HK-2 (cell line): ENCODE measurements around the gene NCBP3.
"Not testable (repeated sequence)": the region's sequence is repeated elsewhere in the genome, so short reads cannot be mapped to it uniquely, and the experiment has no call there.

Experiments used
- DNase-seq: peaks from one replicate; pipeline ENCODE4 v3.0.0-alpha.2; 2018; ENCODE audit not compliant: unreplicated experiment

Gene NCBP3

DNA sequence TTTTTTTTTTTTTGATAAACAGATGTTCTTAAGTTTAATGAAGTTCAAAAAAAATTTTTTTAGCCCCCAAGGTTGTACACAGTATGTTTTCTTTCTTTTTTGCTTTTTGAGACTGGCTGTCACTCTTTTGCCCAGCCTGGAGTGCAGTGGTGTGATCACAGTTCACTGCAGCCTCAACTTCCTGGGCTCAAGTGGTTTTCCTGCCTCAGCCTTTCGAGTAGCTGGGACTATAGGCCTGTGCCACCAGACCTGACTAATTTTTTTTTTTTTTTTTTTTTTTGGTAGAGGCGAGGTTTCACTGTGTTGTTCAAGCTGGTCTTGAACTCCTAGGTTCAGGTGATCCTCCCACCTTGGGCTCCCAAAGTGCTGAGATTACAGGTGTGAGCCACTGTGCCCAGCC lies 57.8 kb downstream of the NCBP3 start:
- DNase-seq, result peak; percentile 45

DNA sequence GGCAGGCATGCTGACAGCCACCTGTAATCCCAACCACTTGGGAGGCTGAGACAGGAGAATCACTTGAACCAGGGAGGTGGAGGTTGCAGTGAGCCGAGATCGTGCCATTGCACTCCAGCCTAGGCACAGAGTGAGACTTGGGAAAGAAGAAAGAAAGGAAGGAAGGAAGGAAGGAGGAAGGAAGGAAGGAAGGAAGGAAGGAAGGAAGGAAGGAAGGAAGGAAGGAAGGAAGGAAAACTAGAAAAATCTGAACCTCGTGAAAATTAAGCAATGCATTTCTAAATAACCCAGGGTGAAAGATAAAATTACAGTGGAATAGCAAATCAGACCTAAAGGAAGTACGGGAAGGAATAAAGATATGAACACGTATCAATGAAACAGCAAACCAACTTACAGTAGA lies 60.7 kb downstream of the NCBP3 start:
- DNase-seq, result not testable (repeated sequence)

DNA sequence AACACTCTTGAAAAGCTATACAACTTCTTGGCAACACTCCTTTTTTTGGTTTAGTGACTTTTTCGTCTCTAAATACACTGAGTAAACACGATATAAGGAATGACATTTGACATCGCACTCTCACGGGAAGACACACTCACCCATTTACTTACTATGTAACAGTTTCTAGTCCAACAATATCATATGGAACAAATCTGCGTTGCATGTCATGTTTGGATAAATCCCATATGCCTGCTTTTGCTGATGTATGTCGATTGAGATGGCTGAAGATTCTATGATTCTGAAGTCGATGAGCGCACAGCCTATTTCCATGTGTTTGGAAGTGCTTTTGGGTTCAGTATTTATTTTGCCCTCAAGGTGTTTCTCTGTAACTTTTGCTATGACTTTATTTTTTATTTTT lies 63.3 kb downstream of the NCBP3 start:
- no peak for DNase-seq

DNA sequence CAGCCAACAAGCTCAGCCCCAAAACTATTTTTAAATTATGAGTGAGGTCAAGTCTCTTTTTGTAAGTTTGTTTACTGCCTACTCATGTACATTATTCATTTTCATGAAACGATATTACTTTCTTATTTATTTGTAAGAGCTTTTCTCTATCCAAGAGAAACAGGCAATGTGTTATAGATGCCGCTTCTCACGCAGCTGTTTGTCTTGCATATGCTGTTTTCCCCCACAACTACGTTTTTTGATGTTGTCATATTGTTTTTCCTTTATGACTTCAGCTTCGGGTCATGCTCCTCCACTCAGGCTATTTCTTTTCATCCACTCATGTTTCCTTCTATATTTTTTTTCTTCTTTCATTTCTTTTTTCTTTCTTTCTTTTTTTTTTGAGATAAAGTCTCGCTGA lies 65.1 kb downstream of the NCBP3 start:
- no peak for DNase-seq

DNA sequence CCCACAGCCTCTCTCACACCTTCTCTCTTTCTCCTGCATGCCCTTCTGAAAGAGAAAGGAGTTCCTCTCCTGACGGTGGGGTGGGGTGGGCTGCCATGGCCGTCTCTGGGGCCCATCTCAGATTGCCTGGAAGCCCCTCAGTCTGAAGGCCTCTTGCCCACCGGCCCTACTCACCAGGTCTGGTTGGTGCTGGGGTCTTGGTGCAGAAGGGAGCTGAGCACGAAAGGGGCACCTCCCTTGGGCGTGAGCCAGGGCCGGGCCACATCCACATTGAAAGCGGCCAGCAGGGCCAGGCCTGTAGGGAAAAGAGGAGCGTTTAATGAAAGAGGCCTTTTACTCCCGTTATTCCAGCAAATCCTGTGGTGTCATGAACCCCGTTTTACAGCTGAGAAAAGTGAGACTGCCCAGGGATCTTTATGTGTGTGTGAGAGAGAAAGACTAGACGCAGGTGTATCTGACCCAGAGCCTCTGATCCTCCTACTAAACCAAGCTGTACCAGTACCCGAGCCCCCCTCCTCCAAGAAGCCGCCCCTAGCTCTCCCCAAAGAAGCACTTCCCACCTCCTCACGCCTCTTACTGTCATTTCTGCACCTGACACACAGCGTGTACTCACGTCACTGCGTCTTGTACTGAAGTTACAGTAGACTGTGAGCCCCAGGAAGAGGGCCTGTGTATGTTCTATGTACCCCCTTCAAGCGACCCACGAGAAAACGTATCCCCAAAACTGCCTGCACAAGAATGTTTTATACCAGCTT lies 68.5 kb downstream of the NCBP3 start:
- no peak for DNase-seq

DNA sequence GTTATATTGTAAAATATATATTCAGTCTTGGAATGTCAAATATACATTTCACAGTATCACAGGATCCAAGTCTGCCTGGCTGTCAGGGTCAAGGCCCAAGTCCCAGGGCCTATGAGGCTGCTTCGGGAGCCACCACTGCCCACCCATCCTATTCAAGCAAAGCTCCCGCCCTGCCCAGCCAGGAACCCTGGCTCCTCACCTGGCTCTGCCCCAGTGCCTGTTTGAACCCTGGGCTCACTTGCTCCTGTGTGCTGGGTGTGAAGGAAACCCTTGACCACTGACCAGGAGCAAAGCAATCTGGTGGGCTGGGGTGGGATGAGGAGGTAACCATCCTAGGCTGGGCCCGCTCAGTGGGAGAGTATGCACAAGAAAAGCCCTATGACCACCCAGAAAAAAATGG lies 72.1 kb downstream of the NCBP3 start:
- no peak for DNase-seq

DNA sequence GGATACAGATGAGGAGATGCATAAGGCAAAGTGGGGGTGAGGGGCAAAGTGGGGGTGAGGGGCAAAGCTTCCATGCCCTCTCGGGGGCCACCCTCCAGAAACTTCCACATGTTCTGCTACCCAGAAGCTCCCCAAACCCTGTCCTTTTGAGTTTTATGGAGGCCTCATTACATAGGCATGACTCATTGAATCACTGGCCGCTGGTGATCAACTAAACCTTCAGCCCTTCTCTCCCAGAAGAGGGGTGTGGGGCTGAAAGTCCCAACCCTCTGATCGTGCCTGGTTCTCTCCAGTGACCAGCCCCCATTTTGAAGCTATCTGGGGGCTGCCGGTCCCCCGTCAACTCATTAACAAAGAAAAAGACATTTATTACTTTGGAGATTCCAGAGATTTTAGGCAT lies 72.5 kb downstream of the NCBP3 start:
- no peak for DNase-seq

DNA sequence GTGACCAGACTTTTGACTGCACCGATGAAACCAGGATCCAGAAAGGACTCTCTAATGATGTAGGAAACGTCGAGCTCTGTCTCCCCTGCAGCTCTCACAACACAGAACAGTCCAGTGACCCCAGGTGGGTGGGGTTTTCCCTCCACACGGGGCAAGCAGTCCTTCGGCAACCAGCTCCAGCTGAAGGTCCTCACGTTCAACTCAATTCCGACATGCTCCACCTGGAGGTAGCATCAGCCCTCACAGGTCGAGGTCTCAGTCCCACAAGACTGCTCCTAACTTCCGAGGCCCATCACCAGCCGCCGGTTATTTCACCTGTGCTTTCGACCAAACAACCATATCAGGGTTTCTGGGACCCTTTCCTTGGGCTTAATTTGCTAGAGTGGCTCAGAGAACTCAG lies 73.3 kb downstream of the NCBP3 start:
- no peak for DNase-seq

DNA sequence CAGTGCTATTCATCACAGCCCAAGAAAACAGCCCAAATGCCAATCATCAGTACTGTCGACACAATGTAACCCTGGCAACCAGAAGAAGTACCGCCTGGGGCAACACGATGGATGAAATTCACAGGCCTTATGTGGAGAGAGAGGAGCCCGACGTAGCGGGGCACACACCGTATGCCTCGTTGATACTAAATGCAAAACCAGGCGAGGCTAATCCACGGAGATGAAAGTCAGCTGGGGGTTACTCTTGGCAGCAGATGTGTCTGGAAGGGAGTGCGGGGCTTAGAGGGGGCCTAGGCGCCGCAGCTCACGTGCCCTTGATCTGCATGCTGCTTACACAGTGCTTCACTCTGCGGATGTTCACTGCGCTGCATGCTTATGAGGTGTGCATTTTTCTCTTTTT lies 74.9 kb downstream of the NCBP3 start:
- DNase-seq, result no peak

DNA sequence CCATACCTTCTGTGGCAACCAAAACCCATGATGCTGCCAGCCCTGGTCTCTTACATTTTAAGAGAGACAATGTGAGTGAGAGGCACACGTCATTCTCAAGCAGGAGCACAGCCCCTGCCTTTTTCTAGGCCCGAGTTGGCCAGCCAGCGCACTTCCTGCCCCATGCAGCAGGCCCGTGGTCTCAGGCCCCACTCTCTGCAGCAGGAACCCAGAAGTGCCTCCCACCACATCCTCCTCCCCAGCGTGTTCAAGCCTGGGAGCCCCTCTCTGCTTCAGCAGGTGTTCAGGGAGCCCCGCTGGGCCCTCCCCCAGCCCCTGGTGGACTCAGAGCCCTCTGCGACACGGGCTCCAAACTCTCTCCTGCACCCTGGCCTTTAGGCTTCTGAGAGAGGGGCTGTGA lies 75.6 kb downstream of the NCBP3 start:
- no peak for DNase-seq

DNA sequence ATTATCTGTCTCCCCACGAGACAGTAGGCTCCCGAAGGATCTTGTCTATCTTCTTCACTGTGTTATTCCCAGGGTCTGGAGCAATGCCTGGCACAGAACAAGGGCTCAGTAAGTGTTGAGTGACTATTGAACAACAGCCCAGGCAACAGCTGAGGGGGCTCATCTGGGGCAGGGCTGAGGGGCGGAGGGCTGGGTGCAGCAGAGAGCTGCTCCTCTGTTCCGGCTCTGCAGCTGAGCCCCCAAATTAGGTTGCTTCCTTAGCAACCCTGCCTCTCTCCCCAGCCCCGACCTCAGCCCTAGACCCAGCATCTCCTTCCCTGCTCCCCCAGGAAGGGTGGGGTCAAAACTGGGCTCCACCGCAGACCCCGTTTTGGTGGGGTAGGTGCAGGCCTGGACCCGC lies 77.3 kb downstream of the NCBP3 start:
- DNase-seq, result no peak

DNA sequence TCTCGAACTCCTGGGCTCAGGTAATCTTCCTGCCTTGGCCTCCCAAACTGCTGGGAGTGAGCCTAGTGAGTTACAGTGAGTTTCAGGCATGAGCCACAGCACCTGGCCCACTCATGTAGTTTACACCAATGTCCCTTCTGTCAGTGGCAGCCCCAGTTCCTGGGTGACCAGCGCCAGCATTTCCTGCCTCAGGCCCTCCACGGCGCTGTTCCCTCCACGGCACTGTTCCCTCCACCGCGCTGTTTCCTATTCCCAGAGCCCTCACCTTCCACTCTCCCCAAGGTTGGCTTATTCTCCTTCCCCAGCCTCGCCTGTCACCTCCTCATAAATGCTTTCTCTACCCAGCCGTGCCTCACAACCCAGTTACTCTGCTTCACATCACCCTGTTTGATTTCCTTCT lies 77.7 kb downstream of the NCBP3 start:
- DNase-seq, result no peak

DNA sequence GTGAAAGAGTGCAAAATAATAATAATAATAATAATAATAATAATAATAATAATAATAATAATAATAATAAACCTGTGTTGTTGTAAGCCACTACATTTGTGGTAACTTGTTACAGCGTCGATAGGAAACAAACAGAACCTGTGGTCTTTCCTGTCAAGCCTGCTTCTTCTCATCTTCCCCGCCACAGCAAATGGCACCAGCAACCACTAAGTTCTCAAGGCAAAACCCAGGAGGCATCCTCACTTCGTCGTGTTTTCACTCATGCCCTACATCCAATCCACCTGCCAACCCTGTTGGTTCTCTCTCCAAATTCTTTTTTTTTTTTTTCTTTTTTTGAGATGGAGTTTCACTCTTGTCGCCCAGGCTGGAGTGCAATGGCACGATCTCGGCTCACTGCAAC lies 79.3 kb downstream of the NCBP3 start:
- no peak for DNase-seq

DNA sequence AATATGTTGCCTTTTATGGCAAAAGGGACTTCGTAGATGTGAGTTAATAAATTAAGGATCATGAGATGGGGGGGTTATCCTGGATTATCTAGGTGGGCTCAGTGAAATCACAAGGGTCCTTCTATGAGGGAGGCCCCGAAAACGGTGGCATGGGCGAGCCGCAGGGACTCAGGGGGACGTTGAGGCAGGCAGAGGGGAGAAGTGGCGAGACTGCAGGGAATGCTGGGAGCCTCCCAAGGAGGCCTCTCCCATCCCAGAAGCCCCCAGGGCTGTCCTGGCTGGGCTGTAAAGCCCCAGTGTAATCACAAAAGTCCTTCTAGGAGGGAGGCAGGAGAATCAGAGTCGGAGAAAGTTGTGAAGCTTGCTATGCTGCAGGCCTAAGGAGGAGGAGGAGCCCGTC lies 80.1 kb downstream of the NCBP3 start:
- no peak for DNase-seq

DNA sequence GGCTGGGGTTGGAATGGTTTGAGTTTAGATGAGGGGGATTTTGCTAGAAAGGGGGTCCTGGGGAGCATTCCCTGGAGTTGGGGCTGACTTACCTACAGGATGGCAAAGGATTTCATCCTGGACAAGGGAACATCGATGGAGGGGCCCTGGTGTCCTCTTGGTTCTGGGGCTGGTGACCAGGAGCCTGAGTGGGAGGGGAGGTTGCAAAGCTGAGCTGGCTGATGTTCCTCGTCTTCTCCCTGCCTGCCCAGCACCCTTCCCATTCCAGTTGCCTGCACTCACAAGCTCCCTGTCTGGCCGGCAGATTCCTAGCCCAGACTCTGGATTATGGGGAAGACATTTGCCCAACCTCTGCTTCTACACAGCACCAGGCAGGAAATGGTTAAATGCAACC lies 82.3 kb downstream of the NCBP3 start:
- no peak for DNase-seq

DNA sequence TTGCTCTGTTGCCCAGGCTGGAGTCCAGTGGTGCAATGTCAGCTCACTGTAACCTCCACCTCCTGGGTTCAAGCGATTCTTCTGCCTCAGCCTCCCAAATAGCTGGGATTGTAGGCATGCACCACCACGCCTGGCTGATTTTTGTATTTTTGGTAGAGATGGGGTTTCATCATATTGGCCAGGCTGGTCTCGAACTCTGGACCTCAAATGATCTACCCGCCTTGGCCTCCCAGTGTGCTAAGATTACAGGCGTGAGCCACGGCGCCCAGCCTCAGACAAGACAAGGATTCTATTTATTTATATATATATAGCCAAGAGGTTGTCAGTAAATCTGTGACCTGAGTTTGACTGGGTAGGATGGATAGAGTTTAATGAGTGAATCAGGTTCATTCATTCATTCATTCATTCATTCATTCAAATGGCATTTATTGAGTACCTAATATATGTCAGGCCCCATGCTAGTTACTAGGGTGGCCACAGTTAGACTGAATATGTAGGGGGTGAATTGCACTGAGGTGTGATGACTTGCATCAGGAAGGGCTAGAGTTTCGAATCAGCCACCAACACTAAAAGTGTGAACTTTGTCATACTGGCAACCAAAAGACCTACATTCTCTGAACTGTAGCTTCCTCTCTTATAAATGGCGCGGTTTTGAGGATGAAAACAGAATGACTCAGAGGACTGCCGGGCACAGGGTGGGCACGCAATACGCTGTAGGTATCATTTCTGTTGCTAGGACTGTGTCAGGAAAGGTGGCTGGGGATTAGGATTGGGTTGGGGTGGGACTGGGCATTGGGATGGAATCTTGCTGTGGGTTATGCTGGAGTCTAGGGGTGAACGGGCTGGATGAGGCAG lies 82.9 kb downstream of the NCBP3 start:
- no peak for DNase-seq

DNA sequence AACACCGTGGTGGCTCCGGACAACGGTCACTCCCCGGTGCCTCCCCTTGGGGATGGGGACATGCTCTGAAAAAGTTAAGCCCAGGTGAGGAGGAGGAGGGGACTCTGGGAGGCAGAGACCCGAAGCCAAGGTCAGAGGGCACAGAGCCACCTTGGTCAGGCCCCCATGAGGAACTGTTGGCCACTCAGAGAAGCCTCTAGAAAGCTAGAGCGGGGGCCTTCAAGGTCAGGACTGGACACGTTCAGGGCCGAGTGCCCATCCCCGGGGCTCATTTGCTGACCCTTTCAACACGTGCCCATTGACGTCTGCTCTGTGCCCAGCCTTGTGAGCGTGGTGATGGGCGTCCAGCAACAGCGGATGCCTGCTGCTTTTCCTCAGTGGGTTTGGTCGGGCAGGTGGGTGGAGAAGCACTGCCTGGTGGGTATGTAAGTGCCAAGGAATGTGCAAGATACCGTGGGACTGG lies 84.1 kb downstream of the NCBP3 start:
- DNase-seq, result no peak

DNA sequence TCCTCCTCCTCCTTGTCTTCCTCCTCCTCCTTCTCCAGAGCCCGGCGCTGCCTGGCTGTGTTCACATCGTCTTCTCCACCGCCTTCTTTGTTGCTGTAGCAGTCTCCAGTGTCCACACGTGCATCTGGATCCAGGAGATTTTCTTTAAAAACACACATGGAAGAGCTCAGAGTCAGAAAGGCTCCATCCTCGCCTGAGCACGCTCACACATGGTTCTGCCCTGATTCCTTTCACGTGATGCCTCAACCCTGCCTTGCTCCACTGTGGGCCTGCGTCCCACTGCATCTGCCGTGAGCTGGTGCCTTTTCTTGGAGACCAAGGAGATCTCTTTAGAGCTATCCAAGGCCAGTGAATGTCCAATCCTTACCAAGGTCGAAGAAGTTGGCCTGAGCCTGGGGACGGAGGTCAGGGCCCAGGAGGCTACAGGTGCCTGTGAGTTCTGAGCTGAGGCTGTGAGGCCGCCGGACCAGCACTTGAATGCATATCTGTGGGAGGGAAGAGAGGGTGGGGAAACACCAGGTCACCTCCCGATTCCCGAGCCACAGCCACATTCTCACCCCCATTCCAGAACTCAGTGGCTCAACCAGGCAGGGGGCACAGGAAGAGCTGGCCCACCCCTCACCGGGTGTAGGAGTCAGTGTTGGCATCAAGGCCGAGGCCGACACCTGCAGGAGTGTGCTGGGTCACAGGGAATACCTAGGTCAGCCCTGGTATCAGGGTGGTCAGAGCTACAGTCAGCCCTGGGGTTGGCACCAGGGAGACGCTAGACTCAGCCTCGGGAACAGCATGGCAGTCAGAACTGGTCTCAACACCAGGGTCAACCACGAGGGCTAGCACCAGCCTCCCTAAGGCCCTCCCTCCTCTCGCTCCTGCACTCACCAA lies 84.8 kb downstream of the NCBP3 start:
- no peak for DNase-seq

DNA sequence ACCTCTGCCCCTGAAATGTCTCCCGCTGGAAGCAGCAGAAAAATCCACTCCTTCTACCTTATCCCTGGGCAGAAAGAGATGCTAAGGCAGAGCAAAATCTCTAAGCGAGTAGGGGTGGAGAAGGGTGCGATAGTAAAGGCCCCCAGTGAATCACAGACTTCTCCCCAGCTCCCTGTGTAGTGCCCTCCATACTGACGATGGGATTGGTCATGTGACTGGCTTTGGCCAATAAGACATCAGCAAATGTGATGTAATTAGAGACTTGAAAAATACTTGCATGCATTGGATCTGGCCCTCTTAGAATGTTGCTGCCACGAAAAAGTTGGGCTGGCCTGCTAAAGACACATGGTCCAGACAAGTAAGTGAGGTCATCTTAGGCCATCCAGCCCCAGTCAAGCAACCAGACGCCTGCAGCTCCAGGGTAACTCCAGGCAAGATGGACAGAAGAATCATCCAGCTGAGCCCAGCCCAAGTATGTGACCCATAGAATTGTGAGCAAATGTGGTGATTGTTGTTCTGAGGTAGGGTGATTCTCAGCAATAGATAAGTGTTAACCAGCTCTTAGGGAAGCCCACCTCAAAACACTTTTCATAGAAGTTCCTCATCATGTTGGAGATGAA lies 86.3 kb downstream of the NCBP3 start:
- no peak for DNase-seq

DNA sequence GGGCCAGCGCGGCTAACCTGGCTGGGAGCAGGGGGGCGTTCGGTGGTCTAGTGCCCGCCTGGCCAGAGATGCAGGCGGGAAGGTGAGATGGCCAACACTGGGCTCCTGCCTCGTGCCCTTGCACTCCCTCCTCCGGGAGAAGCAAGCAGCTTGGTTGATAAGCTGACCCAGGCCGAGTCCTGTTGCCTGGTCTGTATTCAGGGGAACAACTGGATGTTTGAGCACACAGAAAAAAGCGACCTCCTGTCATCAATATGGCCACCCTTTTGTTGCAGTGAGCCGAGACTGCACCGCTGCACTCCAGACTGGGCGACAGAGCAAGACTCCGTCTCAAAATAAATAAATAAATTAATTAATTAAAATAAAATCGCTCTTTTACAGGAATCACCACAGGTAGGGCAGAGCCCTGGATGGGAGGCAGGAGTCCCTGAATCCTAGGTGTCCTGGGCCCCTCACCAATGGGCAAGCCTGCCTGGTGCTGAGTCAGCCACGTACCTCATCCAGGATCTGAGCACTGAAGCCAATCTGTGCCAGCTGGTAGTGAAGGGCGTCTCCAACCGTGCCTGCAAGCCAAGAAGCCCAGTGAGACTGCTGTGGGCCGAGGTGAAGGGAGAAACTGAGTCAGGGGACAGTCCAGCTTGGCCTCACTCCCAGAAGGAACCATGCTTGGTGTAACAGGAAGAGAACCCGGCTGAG lies 90.6 kb downstream of the NCBP3 start:
- no peak for DNase-seq
